Endothelial cell of umbilical vein (primary cell): ENCODE data around the gene TBC1D21. TPM values are rescaled to one million over a fixed set of nuclear protein-coding genes. Genes with fewer than 3 reads are reported as not detected.

Experiments
- BruUV-seq: library from RNA; stranded (reverse); fragments of 400-500 nt; replicated peaks from 2 replicates; lab custom pipeline; 2021; lab: Mats Ljungman, UMichigan
- CTCF ChIA-PET: fragments of 300-600, 350-600 bp; sonication (Branson Sonifier 250); formaldehyde crosslinking; loops from one replicate; lab custom pipeline; 2021; ENCODE audit warnings: antibody characterized with exemption, inconsistent platforms; lab: Charles Lee
- POLR2A ChIA-PET: fragments of 300-600, 350-600 bp; sonication (Branson Sonifier 250); formaldehyde crosslinking; loops from one replicate; lab custom pipeline; 2021; ENCODE audit warnings: antibody characterized with exemption, inconsistent platforms; lab: Charles Lee
- DNase-seq: peaks from one replicate; pipeline ENCODE4 v3.0.0-alpha.2; 2011; ENCODE audit warnings: low read depth, low spot score
- FAIRE-seq: peaks from 2 replicates; lab custom pipeline; 2011; peaks lifted over from hg19 to GRCh38; lab: Jason Lieb, UNC
- H2AFZ ChIP-seq: 2 replicates; pipeline ENCODE4 v1.6.0; 2012; ENCODE audit warnings: low read depth, low read length, control low read depth, inconsistent platforms
- H3K27ac ChIP-seq: 2 replicates; pipeline ENCODE4 v1.5.1; 2011; ENCODE audit warnings: low read depth, mild to moderate bottlenecking, control low read depth, low read length, moderate library complexity; ENCODE audit not compliant: insufficient read depth
- H3K27me3 ChIP-seq, 2 experiments: 2 replicates each; pipeline versions ENCODE4 v1.6.0 to v1.6.1; 2011; ENCODE audit warnings: low read length in 2 of 2, mixed read lengths in 1 of 2; ENCODE audit not compliant: control insufficient read depth in 2 of 2, insufficient read depth in 2 of 2
- H3K36me3 ChIP-seq, 2 experiments: 2 replicates in 1 of 2; 3 replicates in 1 of 2; pipeline ENCODE4 v1.5.1; 2011; ENCODE audit warnings: low read length in 2 of 2, mild to moderate bottlenecking in 1 of 2, moderate library complexity in 1 of 2; ENCODE audit not compliant: control insufficient read depth in 2 of 2, insufficient read depth in 2 of 2; ENCODE audit errors: extremely low read depth in 1 of 2
- H3K4me1 ChIP-seq: 3 replicates; pipeline ENCODE4 v1.5.1; 2011; ENCODE audit warnings: mild to moderate bottlenecking, low read length; ENCODE audit not compliant: control insufficient read depth, insufficient read depth; ENCODE audit errors: extremely low read depth
- H3K4me2 ChIP-seq: 2 replicates; pipeline ENCODE4 v1.6.1; 2011; ENCODE audit warnings: low read length, control low read depth, mixed read lengths; ENCODE audit not compliant: insufficient read depth
- H3K4me3 ChIP-seq, 3 experiments: fragments of 200-600 bp in 1 of 3; sonication (generic), shearing (Covaris generic) in 1 of 3; replicated peaks in 1 of 3; 2 replicates each; pipeline ENCODE4 v1.5.1; 2011 to 2016; ENCODE audit warnings: control low read depth in 3 of 3, low read length in 3 of 3, mild to moderate bottlenecking in 2 of 3, inconsistent platforms in 1 of 3, low read depth in 1 of 3, moderate library complexity in 1 of 3; ENCODE audit not compliant: insufficient read depth in 1 of 3
- H3K79me2 ChIP-seq: 2 replicates; pipeline ENCODE4 v1.6.0; 2012; ENCODE audit warnings: low read length, inconsistent platforms; ENCODE audit not compliant: control insufficient read depth, insufficient read depth
- H3K9ac ChIP-seq: replicated peaks from 2 replicates; pipeline ENCODE3; 2011; ENCODE audit warnings: low read length, control low read depth; ENCODE audit not compliant: insufficient read depth; ENCODE audit errors: extremely low read depth
- H3K9me1 ChIP-seq: replicated peaks from 3 replicates; pipeline ENCODE4 v1.6.0; 2011; ENCODE audit warnings: mild to moderate bottlenecking, low read length; ENCODE audit not compliant: control insufficient read depth, insufficient read depth; ENCODE audit errors: extremely low read depth
- H3K9me3 ChIP-seq: replicated peaks from 2 replicates; pipeline ENCODE4 v1.5.1; 2012; ENCODE audit warnings: low read length, inconsistent platforms; ENCODE audit not compliant: control insufficient read depth, insufficient read depth
- H4K20me1 ChIP-seq: replicated peaks from 2 replicates; pipeline ENCODE3; 2011; ENCODE audit warnings: mild to moderate bottlenecking, low read length; ENCODE audit not compliant: control insufficient read depth, insufficient read depth; ENCODE audit errors: extremely low read depth
- CTCF ChIP-seq, 2 donors: IDR thresholded peaks; 1 replicate in 1 of 2; 2 replicates in 1 of 2; pipeline ENCODE4 v1.5.1; 2011; ENCODE audit warnings: low read length in 2 of 2, mild to moderate bottlenecking in 2 of 2, moderate library complexity in 2 of 2, control low read depth in 1 of 2, inconsistent platforms in 1 of 2, low read depth in 1 of 2; ENCODE audit not compliant: insufficient read depth in 1 of 2; ENCODE audit errors: extremely low read depth in 1 of 2
- EZH2 ChIP-seq: IDR thresholded peaks from 2 replicates; pipeline ENCODE4 v1.6.1; 2012; ENCODE audit warnings: borderline replicate concordance, low read depth, mild to moderate bottlenecking, moderate library complexity, low read length, inconsistent platforms; ENCODE audit not compliant: severe bottlenecking
- FOS ChIP-seq: IDR thresholded peaks from 2 replicates; pipeline ENCODE4 v1.6.1; 2011; ENCODE audit warnings: mild to moderate bottlenecking, low read length, moderate library complexity, borderline replicate concordance; ENCODE audit not compliant: insufficient read depth
- GATA2 ChIP-seq: IDR thresholded peaks from 2 replicates; pipeline ENCODE4 v1.7.0; 2011; ENCODE audit warnings: low read depth, mild to moderate bottlenecking, moderate library complexity, mixed read lengths, low read length; ENCODE audit not compliant: insufficient read length, insufficient read depth
- JUN ChIP-seq: IDR thresholded peaks from 2 replicates; pipeline ENCODE4 v1.6.1; 2011; ENCODE audit warnings: borderline replicate concordance, low read depth; ENCODE audit not compliant: insufficient read length, insufficient read depth
- MAX ChIP-seq: IDR thresholded peaks from 2 replicates; pipeline ENCODE4 v1.6.1; 2011; ENCODE audit not compliant: insufficient read depth, insufficient read length
- MYC ChIP-seq: IDR thresholded peaks from one replicate; pipeline ENCODE4 v1.6.1; 2011; ENCODE audit warnings: mild to moderate bottlenecking, low read depth, low read length
- POLR2A ChIP-seq: IDR thresholded peaks from 2 replicates; pipeline ENCODE4 v1.6.1; 2012; ENCODE audit warnings: low read depth, mild to moderate bottlenecking, control low read depth, low read length
- POLR2AphosphoS5 ChIP-seq: IDR thresholded peaks from 2 replicates; pipeline ENCODE4 v1.6.1; 2012; ENCODE audit warnings: low read depth, mild to moderate bottlenecking, control low read depth, low read length, moderate library complexity; ENCODE audit not compliant: insufficient read depth
- dilution Hi-C: fragments of 300-500 bp; cut with MboI; formaldehyde crosslinking; loops from one replicate; pipeline ENCODE4 v1.15.0; 2019; ENCODE audit warnings: low sequenced_read_pairs; ENCODE audit not compliant: extremely low pct_ligation_motif_present
- intact Hi-C: fragments of 100-400 bp; cut with micrococcal nuclease; formaldehyde crosslinking; loops from one replicate; pipeline ENCODE4 v1.10.0; 2022
- polyA plus RNA-seq, 4 experiments: library from polyadenylated mRNA; depleted of rRNA in 3 of 4; stranded (reverse) in 3 of 4; unstranded in 1 of 4; fragments of >200 nt; gene quantifications; 2 replicates each; pipeline versions ENCODE4 v1.2.1 to v1.2.3, GENCODE V29; 2011 to 2012; ENCODE audit warnings: missing spikeins in 1 of 4
- total RNA-seq: library from RNA; stranded (reverse); gene quantifications from 2 replicates; pipeline ENCODE4 v1.2.3, GENCODE V29; 2021

TBC1D21 gene
- total and polyA plus RNA-seq, 2 donors (not counting 3 experiments of a cell fraction or from before 2014, with no cell fraction given) = not detected

DNA sequence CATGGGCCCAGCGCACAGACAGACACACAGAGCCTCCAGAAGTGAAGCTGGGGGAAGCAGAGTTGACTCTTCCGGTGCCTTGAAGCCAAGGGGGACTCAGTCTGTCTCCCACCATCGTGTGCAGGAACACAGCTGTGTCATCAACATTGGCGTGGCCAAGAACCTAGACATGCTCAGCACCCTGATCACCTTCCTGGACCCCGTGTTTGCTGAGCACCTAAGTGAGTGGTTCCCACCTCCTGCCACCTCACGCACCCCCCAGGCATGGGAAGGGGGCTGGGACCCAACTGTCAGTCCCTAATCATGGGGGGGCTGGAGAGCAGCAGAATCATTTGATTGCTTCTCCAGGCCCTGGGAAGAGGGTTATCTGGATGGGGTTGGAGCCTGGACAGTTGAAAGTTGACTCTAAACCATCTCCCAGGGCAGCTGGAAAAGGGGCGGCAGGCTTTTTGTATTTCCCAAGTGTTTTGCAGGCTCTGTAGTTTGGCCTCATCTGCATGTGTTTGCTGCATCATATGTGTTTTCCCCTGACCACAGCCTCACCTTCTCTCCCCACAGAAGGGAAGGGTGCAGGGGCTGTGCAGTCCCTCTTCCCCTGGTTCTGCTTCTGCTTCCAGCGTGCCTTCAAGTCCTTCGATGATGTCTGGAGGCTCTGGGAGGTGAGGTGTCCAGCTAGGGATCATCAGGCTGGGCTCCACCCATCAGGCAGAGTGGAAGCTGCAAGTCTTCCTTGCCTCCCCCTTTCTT is 12.8 kb downstream of the TBC1D21 start:
- Histone ChIP-seq H3K27me3 (peaks cover 0 to 1% of the 10 kb centered on the region in 2 experiments), H3K9ac (no peak overlapping the region), H3K4me2 (no peak overlapping the region), H2AFZ (no peak overlapping the region), H3K4me1 (no peaks in the 10 kb centered on the region), H4K20me1 (no peaks in the 10 kb centered on the region), H3K79me2 (no peaks in the 10 kb centered on the region), H3K36me3 (no peaks in the 10 kb centered on the region), H3K27ac (no peak overlapping the region), H3K4me3 (no peak overlapping the region), H3K9me1 (no peaks in the 10 kb centered on the region), H3K9me3 (no peaks in the 10 kb centered on the region)
- dilution Hi-C loops = no loop called here
- intact Hi-C loops = no loop called here
- FAIRE-seq (no peak), DNase-seq (no peak)
- POLR2A ChIA-PET = no interaction called here
- CTCF ChIA-PET = no interaction called here
- no peak for TF ChIP-seq EZH2
- no peak for TF ChIP-seq MAX
- TF ChIP-seq JUN = no peak
- no peak for TF ChIP-seq POLR2AphosphoS5
- no peak for TF ChIP-seq FOS
- no peak for TF ChIP-seq GATA2
- no peak for TF ChIP-seq CTCF (IDR thresholded peaks at IDR 0.05; ENCODE audit: extremely low read depth in 1 of 2, insufficient read depth in 1 of 2, low read depth in 1 of 2, low read length in 2 of 2)
- no peak for TF ChIP-seq POLR2A
- no peak for TF ChIP-seq MYC
- no TSS peak for BruUV-seq
